GM19193 (cell line): ENCODE data around the gene OR51B6.

Experiments
- POLR2A ChIP-seq: IDR thresholded peaks from 4 replicates; pipeline ENCODE4 v1.6.1; 2011; ENCODE audit not compliant: insufficient read depth, insufficient read length; ENCODE audit errors: extremely low read depth

OR51B6 gene

GRCh38 chr11:5363679-5364078 lies 12.4 kb downstream of the OR51B6 start:
- TF ChIP-seq POLR2A: no peak

- TF ChIP-seq POLR2A: no peak
These were observed 12.9 kb downstream of the OR51B6 start for GRCh38 chr11:5364214-5364613.

- no peak for TF ChIP-seq POLR2A
These were observed 15.5 kb downstream of the OR51B6 start for GRCh38 chr11:5366856-5367255.

GRCh38 chr11:5367448-5368074 lies 16.3 kb downstream of the OR51B6 start:
- no peak for TF ChIP-seq POLR2A

GRCh38 chr11:5368502-5369043 lies 17.3 kb downstream of the OR51B6 start:
- no peak for TF ChIP-seq POLR2A

GRCh38 chr11:5369789-5370188 lies 18.5 kb downstream of the OR51B6 start:
- TF ChIP-seq POLR2A: no peak

- TF ChIP-seq POLR2A: no peak
These were observed 29.5 kb downstream of the OR51B6 start for GRCh38 chr11:5380740-5381342.

- no peak for TF ChIP-seq POLR2A
These were observed 32.3 kb downstream of the OR51B6 start, which contains the start of gene OR51M1 for GRCh38 chr11:5383576-5383975. Gene OR51M1 (plus strand): TSS chr11:5383812. CDS start chr11:5389399, 5,587 bp downstream.

- no peak for TF ChIP-seq POLR2A
These were observed 33.0 kb downstream of the OR51B6 start for GRCh38 chr11:5384335-5384734.

- no peak for TF ChIP-seq POLR2A
These were observed 38.9 kb downstream of the OR51B6 start for GRCh38 chr11:5390210-5390609.

- no peak for TF ChIP-seq POLR2A
These were observed 42.8 kb downstream of the OR51B6 start for GRCh38 chr11:5394091-5394490.

GRCh38 chr11:5398936-5399335 lies 47.6 kb downstream of the OR51B6 start:
- no peak for TF ChIP-seq POLR2A
